Stimulated activated CD8-positive, alpha-beta memory T cell treated with anti-CD3 and anti-CD28 coated beads, Interleukin-7, amount 100 ng/mL, for 48 hours (primary cell): ENCODE data around the gene FAM234A.
"Not testable (repeated sequence)": the region's sequence is repeated elsewhere in the genome, so short reads cannot be mapped to it uniquely, and the experiment has no call there.

Experiments
- DNase-seq, 2 donors: peaks; one replicate each; pipeline ENCODE4 v3.0.0-alpha.2; 2020; ENCODE audit warnings: low read depth in 1 of 2; ENCODE audit errors: extremely low read depth in 1 of 2

Gene FAM234A

GRCh38 chr16:263944-264343 lies 29.3 kb downstream of the FAM234A start:
- DNase-seq: no peak

- DNase-seq: no peak
Measured at GRCh38 chr16:264440-264951, 29.9 kb downstream of the FAM234A start.

- DNase-seq: no peak
Measured at GRCh38 chr16:265002-265529, 30.4 kb downstream of the FAM234A start.

- no peak for DNase-seq
Measured at GRCh38 chr16:265711-266110, 31.1 kb downstream of the FAM234A start.

GRCh38 chr16:266258-267164 lies 31.9 kb downstream of the FAM234A start:
- DNase-seq: no peak

GRCh38 chr16:267562-267961 lies 32.9 kb downstream of the FAM234A start:
- DNase-seq: not testable (repeated sequence)

GRCh38 chr16:268141-269053 lies 33.8 kb downstream of the FAM234A start:
- no peak for DNase-seq

- no peak for DNase-seq
Measured at GRCh38 chr16:269061-269796, 34.6 kb downstream of the FAM234A start.

- no peak for DNase-seq
Measured at GRCh38 chr16:270381-271255, 36.0 kb downstream of the FAM234A start.

- DNase-seq: no peak
Measured at GRCh38 chr16:272633-273546, 38.3 kb downstream of the FAM234A start.

GRCh38 chr16:273547-274421 lies 39.2 kb downstream of the FAM234A start:
- no peak for DNase-seq

GRCh38 chr16:275041-275641 lies 40.5 kb downstream of the FAM234A start:
- DNase-seq: no peak

- DNase-seq: no peak
Measured at GRCh38 chr16:275786-276232, 41.2 kb downstream of the FAM234A start, which contains the start of gene RGS11. Gene RGS11 (minus strand): TSS chr16:275944. CDS start chr16:275911, 33 bp downstream.

GRCh38 chr16:276426-277077 lies 41.9 kb downstream of the FAM234A start:
- DNase-seq: no peak

GRCh38 chr16:278863-279366 lies 44.3 kb downstream of the FAM234A start:
- DNase-seq: no peak

- DNase-seq: no peak
Measured at GRCh38 chr16:279531-279930, 44.9 kb downstream of the FAM234A start.
